WERI-Rb-1 (cell line): ENCODE measurements around the gene HGD.

ENCODE experiments used
- DNase-seq: peaks from one replicate; pipeline ENCODE4 v3.0.0-alpha.2; 2020
- H3K27ac ChIP-seq: fragments of 250-450 bp; sonication (Bioruptor Pico); 2 replicates; pipeline ENCODE4 v1.5.1; 2020; ENCODE audit warnings: mild to moderate bottlenecking, moderate library complexity
- H3K27me3 ChIP-seq: fragments of 250-450 bp; sonication (Bioruptor Pico); 2 replicates; pipeline ENCODE4 v1.5.1; 2021; ENCODE audit warnings: mild to moderate bottlenecking, low read depth, moderate library complexity; ENCODE audit not compliant: insufficient read depth, severe bottlenecking
- H3K36me3 ChIP-seq: fragments of 250-450 bp; sonication (Bioruptor Pico); 2 replicates; pipeline ENCODE4 v1.5.1; 2020; ENCODE audit warnings: mild to moderate bottlenecking, moderate library complexity
- H3K4me3 ChIP-seq: 2 replicates; pipeline ENCODE4 v1.5.1; 2011; ENCODE audit warnings: low read depth, mild to moderate bottlenecking, control low read depth, low read length
- H3K9me3 ChIP-seq: fragments of 250-450 bp; sonication (Bioruptor Pico); 2 replicates; pipeline ENCODE4 v1.5.1; 2021; ENCODE audit warnings: mild to moderate bottlenecking, moderate library complexity; ENCODE audit not compliant: severe bottlenecking
- TF ChIP-seq, protein P1 (sequence below): IDR thresholded peaks from 2 replicates; pipeline ENCODE4 v1.5.1; 2011; ENCODE audit warnings: low read depth, mild to moderate bottlenecking, control low read depth, inconsistent platforms, low read length

The HGD gene

DNA sequence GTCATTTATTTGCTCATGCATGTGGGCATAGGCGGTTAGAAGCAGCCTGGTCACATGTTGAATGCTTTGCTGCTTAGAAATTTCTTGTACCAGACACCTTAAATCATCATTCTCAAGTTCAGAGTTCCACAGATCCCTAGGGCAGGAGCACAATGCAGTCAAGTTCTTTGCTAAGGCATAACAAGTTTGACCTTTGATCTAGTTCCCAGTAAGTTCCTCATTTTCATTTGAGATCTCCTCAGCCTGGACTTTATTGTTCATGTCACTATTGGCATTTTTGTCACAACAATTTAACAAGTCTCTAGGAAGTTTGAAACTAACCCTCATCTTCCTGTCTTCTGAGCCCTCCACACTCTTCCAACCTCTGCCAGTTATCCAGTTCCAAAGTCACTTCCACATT, 22.8 kb downstream of the HGD start:
- no peak overlapping the region for H3K27ac ChIP-seq
- H3K4me3 ChIP-seq: no peak overlapping the region
- H3K9me3 ChIP-seq: no peaks in the 10 kb centered on the region
- H3K36me3 ChIP-seq: no peaks in the 10 kb centered on the region
- DNase-seq: no peak
- H3K27me3 ChIP-seq: no peaks in the 10 kb centered on the region
- TF ChIP-seq, protein P1, sequence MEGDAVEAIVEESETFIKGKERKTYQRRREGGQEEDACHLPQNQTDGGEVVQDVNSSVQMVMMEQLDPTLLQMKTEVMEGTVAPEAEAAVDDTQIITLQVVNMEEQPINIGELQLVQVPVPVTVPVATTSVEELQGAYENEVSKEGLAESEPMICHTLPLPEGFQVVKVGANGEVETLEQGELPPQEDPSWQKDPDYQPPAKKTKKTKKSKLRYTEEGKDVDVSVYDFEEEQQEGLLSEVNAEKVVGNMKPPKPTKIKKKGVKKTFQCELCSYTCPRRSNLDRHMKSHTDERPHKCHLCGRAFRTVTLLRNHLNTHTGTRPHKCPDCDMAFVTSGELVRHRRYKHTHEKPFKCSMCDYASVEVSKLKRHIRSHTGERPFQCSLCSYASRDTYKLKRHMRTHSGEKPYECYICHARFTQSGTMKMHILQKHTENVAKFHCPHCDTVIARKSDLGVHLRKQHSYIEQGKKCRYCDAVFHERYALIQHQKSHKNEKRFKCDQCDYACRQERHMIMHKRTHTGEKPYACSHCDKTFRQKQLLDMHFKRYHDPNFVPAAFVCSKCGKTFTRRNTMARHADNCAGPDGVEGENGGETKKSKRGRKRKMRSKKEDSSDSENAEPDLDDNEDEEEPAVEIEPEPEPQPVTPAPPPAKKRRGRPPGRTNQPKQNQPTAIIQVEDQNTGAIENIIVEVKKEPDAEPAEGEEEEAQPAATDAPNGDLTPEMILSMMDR: no peak

DNA sequence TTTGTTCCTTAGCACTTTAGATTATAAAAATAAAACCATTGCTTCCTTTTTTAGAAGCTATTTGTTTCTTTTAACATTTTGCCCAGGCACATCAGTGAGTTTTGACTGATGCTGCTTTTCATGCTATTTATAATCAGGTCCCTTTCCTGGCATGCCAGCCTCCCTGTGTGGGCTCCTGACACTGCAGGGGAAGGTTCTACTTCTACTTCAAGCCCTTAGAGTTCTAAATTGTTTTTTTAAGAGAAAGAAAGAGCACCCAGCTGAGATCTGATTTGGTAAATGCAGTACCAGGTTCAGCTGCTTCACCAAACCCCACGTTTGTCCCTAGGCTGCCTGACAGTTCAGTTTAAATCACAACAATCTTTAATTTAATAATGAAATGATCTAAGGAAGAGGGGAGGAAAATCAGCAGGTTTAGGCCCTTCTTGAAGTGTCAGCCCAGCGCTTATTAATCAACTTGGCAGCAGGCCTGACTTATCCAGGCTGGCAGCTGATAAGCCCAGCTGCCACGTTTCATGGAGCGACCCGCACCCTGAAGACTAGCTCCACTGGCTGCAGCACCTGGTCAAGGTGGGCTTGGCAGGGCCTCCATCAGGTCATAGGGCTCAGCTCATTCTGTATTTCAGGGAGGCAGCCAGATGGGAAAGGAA, 29.0 kb downstream of the HGD start:
- TF ChIP-seq, protein P1: no peak
- no peak overlapping the region for H3K4me3 ChIP-seq
- no peaks in the 10 kb centered on the region for H3K36me3 ChIP-seq
- peak; percentile 63 for DNase-seq
- no peaks in the 10 kb centered on the region for H3K27me3 ChIP-seq
- H3K9me3 ChIP-seq: no peaks in the 10 kb centered on the region
- H3K27ac ChIP-seq: peak overlapping the region; percentile 49

DNA sequence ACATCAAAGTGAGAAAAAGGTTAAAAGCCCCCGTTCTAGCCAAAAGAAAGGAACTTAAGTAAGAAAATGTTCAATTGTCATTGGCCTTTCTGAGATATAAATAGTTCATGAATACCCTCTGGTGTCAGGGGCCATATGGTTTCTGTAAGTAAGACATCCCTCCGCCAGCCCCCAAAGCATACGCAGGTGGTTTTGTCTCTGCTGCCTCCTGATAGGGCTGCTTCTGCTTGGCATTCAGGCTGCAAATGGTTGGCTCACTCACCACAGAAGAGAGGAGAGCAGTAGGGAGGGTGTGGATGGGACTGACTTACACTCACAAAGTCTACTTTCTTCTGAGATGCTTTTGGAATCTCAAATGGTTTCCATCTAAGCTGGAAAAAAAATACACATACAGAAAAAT, 29.8 kb downstream of the HGD start:
- no peak overlapping the region for H3K4me3 ChIP-seq
- H3K27me3 ChIP-seq: no peaks in the 10 kb centered on the region
- peak overlapping the region; percentile 49 for H3K27ac ChIP-seq
- TF ChIP-seq, protein P1: no peak
- H3K36me3 ChIP-seq: no peaks in the 10 kb centered on the region
- H3K9me3 ChIP-seq: no peaks in the 10 kb centered on the region
- peak; percentile 40 for DNase-seq

DNA sequence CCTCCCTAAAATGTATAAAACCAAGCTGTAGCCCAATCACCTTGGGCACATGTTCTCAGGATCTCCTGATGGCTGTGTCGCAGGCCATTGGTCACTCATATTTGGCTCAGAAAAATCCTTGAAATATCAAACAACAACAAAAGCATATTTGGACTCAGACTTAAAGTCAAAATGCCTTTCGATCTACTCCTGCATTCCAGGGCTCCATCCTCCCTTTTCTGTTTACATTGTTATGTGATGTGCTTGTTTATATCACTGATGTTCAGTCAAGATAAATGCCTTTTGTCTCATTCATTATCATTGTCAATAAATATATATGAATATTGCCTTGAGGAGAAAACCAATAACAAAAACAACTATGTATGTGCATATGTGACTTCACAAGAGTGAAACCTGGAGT, 31.7 kb downstream of the HGD start:
- TF ChIP-seq, protein P1: no peak
- no peaks in the 10 kb centered on the region for H3K27me3 ChIP-seq
- H3K4me3 ChIP-seq: no peak overlapping the region
- no peaks in the 10 kb centered on the region for H3K36me3 ChIP-seq
- no peak overlapping the region for H3K27ac ChIP-seq
- DNase-seq: no peak
- no peaks in the 10 kb centered on the region for H3K9me3 ChIP-seq

DNA sequence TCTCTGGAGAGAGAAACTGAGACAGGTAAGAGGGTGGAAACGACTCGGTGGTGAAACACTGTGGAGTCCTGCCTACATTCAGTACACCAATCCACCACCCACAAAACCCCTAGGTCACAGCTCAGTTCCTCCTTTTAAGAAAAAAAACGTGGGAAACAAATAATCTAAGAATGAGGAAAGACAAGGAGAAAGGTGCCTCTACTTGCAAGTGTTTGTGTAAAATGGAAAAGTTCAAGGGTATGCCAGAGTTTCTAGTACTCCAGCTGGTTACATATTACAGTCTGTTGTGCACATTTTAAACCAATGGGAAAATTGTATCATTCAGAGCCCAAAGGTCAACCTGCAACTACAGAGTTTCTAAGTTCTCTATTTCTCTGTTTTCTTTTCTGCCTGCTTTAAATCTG, 32.2 kb downstream of the HGD start:
- Histone ChIP-seq H3K4me3 (no peak overlapping the region), H3K27me3 (no peaks in the 10 kb centered on the region), H3K27ac (no peak overlapping the region), H3K36me3 (no peaks in the 10 kb centered on the region), H3K9me3 (no peaks in the 10 kb centered on the region)
- TF ChIP-seq, protein P1: no peak
- no peak for DNase-seq

DNA sequence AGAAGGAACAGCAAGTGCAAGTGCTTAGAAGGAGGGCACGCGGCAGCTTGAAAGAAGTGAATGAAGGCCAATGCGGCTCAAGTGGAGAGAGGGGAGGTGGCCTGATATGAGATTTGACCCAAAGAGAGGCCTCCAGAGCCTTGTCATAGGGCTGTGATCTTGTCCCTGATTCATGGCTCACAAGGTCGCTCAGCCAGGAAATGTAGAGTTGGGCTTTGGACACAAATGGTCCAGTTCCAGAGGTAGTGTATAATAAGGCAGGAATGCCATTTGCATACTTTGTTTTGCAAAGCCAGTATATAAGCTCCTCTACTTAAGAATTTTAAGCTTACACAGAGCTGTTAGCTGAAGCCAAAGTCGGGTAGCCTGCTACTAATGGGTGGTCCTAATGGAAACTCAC, 33.7 kb downstream of the HGD start:
- no peak overlapping the region for H3K27ac ChIP-seq
- DNase-seq: no peak
- TF ChIP-seq, protein P1: no peak
- no peaks in the 10 kb centered on the region for H3K27me3 ChIP-seq
- no peaks in the 10 kb centered on the region for H3K36me3 ChIP-seq
- no peak overlapping the region for H3K4me3 ChIP-seq
- no peaks in the 10 kb centered on the region for H3K9me3 ChIP-seq
